Transverse colon (tissue), 4 donors: Measurements from ENCODE around the gene CACNA2D1. TPM values are rescaled to one million over a fixed set of nuclear protein-coding genes. Genes with fewer than 3 reads are reported as not detected.

Experiments used
- DNase-seq: peaks from one replicate; pipeline ENCODE4 v3.0.0-alpha.2; 2019
- H3K27ac ChIP-seq, 4 donors: fragments of 200-600 bp; sonication (generic); 2 replicates each; pipeline ENCODE4 v1.5.1; 2016 to 2018; ENCODE audit warnings: inconsistent platforms in 4 of 4
- H3K27me3 ChIP-seq: fragments of 200-600 bp; sonication (generic); 2 replicates; pipeline ENCODE4 v1.5.1; 2017; ENCODE audit warnings: inconsistent platforms
- H3K36me3 ChIP-seq, 4 donors: fragments of 200-600 bp; sonication (generic); 2 replicates each; pipeline ENCODE4 v1.5.1; 2017 to 2019; ENCODE audit warnings: inconsistent platforms in 4 of 4
- H3K4me1 ChIP-seq, 4 donors: fragments of 200-600 bp; sonication (generic); 2 replicates each; pipeline ENCODE4 v1.5.1; 2017 to 2020; ENCODE audit warnings: inconsistent platforms in 4 of 4
- H3K4me3 ChIP-seq, 4 donors: fragments of 200-600 bp; sonication (generic); 1 replicate in 1 of 4; 2 replicates in 3 of 4; pipeline versions ENCODE4 v1.5.1 to v1.6.1; 2017 to 2019; ENCODE audit warnings: inconsistent platforms in 4 of 4
- H3K9me3 ChIP-seq, 2 donors: fragments of 200-600 bp; sonication (generic); 2 replicates each; pipeline ENCODE4 v1.5.1; 2017 to 2019; ENCODE audit warnings: inconsistent platforms in 2 of 2
- EP300 ChIP-seq: sonication (generic); formaldehyde crosslinking; IDR thresholded peaks from one replicate; pipeline ENCODE4 v1.6.1; 2017; ENCODE audit warnings: antibody characterized with exemption, low read depth
- POLR2A ChIP-seq: fragments of 450-650 bp; IDR thresholded peaks from one replicate; pipeline ENCODE4 v1.6.1; 2016; ENCODE audit warnings: antibody characterized with exemption, mild to moderate bottlenecking, moderate library complexity
- POLR2AphosphoS5 ChIP-seq, 3 donors: sonication (generic); formaldehyde crosslinking; IDR thresholded peaks; one replicate each; pipeline ENCODE4 v1.6.1; 2016; ENCODE audit warnings: antibody characterized with exemption in 3 of 3
- WGBS, 2 donors: methylation state at CpG; one replicate each; pipeline ENCODE4 v1.1.5; 2018; ENCODE audit warnings: low coverage in 1 of 2; 5-methylcytosine and 5-hydroxymethylcytosine counted together
- in situ Hi-C, 4 donors: fragments of 200-750 bp; cut with MboI; loops; one replicate each; pipeline versions ENCODE4 v1.15.0 to v1.15.1; 2017; ENCODE audit warnings: low sequenced_read_pairs in 3 of 4, low pct_ligation_motif_present in 1 of 4, low pct_unique_long_range_greater_than_20kb in 1 of 4
- intact Hi-C: fragments of 100-400 bp; cut with DNase I; formaldehyde crosslinking; loops from one replicate; pipeline ENCODE4 v1.15.1; 2023; ENCODE audit warnings: low total_unique reads
- total RNA-seq, 4 donors: library from RNA; depleted of rRNA; stranded (reverse); fragments of >200 nt; gene quantifications; one replicate each; pipeline ENCODE4 v1.1.0, GENCODE V29; 2016
- TF ChIP-seq, protein P1 (sequence below), 5 experiments: fragments of 200-600 bp in 3 of 5; fragments of 450-650 bp in 2 of 5; sonication (generic) in 3 of 5; IDR thresholded peaks; 1 replicate in 2 of 5; 2 replicates in 3 of 5; pipeline ENCODE4 v1.5.1; 2016 to 2017; ENCODE audit warnings: antibody characterized with exemption in 5 of 5, inconsistent platforms in 3 of 5, mild to moderate bottlenecking in 2 of 5, moderate library complexity in 1 of 5

Gene CACNA2D1
- total RNA-seq, 4 donors from 2014 or later, result 11.0 to 126 (median 22.9) TPM

DNA sequence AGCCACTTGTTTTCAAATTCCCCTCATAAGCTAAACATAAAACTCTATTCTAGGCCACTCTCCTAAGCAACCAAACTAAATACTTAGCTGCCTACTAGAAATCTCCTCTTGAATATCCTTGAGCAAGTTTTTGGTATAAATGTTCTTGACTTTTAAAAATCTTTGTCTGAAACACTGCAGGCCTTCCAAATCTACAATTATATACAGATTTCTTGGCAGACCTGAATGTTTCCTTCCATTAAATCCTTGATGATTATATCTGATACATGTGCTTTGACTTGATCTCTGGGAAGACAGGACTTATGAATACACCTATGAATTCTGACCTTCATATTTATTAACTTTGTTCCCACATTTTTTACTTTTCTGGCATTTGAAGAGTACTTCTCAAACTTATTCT is 314.5 kb downstream of the CACNA2D1 start:
- in situ Hi-C loops, result no loop called here
- H3K36me3 ChIP-seq, result no peaks in the 10 kb centered on the region
- no peak for TF ChIP-seq POLR2A
- TF ChIP-seq, protein P1, sequence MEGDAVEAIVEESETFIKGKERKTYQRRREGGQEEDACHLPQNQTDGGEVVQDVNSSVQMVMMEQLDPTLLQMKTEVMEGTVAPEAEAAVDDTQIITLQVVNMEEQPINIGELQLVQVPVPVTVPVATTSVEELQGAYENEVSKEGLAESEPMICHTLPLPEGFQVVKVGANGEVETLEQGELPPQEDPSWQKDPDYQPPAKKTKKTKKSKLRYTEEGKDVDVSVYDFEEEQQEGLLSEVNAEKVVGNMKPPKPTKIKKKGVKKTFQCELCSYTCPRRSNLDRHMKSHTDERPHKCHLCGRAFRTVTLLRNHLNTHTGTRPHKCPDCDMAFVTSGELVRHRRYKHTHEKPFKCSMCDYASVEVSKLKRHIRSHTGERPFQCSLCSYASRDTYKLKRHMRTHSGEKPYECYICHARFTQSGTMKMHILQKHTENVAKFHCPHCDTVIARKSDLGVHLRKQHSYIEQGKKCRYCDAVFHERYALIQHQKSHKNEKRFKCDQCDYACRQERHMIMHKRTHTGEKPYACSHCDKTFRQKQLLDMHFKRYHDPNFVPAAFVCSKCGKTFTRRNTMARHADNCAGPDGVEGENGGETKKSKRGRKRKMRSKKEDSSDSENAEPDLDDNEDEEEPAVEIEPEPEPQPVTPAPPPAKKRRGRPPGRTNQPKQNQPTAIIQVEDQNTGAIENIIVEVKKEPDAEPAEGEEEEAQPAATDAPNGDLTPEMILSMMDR (IDR thresholded peaks at IDR 0.05), result no peak
- TF ChIP-seq POLR2AphosphoS5 (IDR thresholded peaks at IDR 0.05), result no peak
- no peak for TF ChIP-seq EP300
- H3K27me3 ChIP-seq, result no peaks in the 10 kb centered on the region
- DNase-seq, result no peak
- H3K4me3 ChIP-seq, result no peak overlapping the region
- peaks cover 0 to 4% of the 10 kb centered on the region in 2 donors for H3K9me3 ChIP-seq
- peaks cover 0 to 5% (median 0%) of the 10 kb centered on the region in 4 donors for H3K4me1 ChIP-seq
- intact Hi-C loops, result no loop called here
- no peak overlapping the region for H3K27ac ChIP-seq

DNA sequence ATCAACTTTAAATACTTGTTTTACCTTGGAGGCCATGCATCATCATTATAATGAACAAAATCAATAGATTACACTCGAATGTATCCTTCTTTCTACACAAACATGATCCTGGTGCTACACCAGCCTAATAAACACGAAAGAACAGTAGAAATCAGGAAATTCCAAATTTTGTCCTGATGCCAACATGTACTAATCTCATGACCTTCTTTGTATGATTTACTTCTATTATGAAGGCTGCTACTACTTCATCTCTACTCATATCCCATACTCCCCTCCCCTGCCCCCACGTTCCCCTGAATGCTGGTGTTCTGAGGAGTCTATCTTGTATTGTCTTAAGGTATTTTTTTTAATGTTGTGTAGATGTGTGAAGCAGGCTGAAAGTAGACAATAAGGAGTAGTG is 315.0 kb downstream of the CACNA2D1 start:
- Histone ChIP-seq H3K27ac (no peak overlapping the region), H3K9me3 (peaks cover 0 to 4% of the 10 kb centered on the region in 2 donors), H3K36me3 (no peaks in the 10 kb centered on the region), H3K4me3 (no peak overlapping the region), H3K27me3 (no peaks in the 10 kb centered on the region), H3K4me1 (peaks cover 0 to 5% (median 0%) of the 10 kb centered on the region in 4 donors)
- TF ChIP-seq, protein P1 (IDR thresholded peaks at IDR 0.05), result no peak
- no peak for TF ChIP-seq EP300
- no peak for TF ChIP-seq POLR2AphosphoS5 (IDR thresholded peaks at IDR 0.05)
- no peak for TF ChIP-seq POLR2A
- in situ Hi-C loops, result no loop called here
- DNase-seq, result no peak
- WGBS, 2 donors, result 56 to 59% methylated on average over 3 of the region's 3 CpGs
- intact Hi-C loops, result no loop called here

DNA sequence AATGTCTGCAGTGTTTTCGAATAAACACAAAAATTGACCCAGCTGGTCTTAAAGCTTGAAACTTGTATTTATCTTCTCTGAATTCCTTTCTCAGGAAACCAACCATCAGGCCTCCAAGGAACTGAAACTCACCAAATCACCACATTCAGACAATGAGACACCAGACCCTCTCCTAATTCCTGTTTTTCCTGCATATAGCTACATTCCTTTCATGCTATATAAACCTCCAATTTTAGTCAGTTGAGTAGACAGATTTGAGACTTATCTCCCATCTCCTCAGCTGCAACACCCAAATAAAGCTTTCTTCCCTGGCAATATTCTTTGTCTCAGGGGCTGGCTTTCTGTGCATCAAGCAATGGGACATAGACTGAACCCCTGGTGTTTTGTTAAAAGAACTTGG is 317.0 kb downstream of the CACNA2D1 start:
- TF ChIP-seq POLR2A, result no peak
- no peak for TF ChIP-seq POLR2AphosphoS5 (IDR thresholded peaks at IDR 0.05)
- no peak for TF ChIP-seq EP300
- TF ChIP-seq, protein P1 (IDR thresholded peaks at IDR 0.05), result no peak
- Histone ChIP-seq H3K36me3 (no peaks in the 10 kb centered on the region), H3K27me3 (no peaks in the 10 kb centered on the region), H3K27ac (no peak overlapping the region), H3K4me3 (no peak overlapping the region), H3K9me3 (peaks cover 0 to 4% of the 10 kb centered on the region in 2 donors), H3K4me1 (peaks cover 0 to 5% (median 0%) of the 10 kb centered on the region in 4 donors)
- intact Hi-C loops (no loop called here), in situ Hi-C loops (no loop called here)
- WGBS, 2 donors, result 73 to 100% methylated on average over 1 of the region's 1 CpG
- DNase-seq, result no peak

DNA sequence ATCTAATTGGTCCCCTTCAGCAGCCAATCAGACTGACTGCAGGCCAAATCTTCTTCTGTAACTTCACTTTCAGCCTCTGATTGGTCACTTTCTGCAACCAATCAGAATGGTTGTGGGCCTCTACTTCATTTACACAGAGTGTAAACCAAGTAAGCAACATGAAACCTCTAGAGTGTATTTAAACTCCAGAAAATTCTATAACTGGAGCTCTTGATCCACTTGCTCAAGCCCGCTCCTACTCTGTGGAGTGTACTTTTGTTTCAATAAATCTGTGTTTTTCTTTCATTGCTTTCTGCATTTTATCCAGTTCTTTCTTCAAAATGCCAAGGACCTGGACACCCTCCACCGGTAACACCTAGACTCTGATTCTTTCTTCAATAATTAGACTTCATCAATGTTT is 319.1 kb downstream of the CACNA2D1 start:
- no peaks in the 10 kb centered on the region for H3K27me3 ChIP-seq
- no peaks in the 10 kb centered on the region for H3K36me3 ChIP-seq
- DNase-seq, result no peak
- in situ Hi-C loops, result no loop called here
- 94 to 100% methylated on average over 2 of the region's 2 CpGs for WGBS, 2 donors
- H3K27ac ChIP-seq, result no peak overlapping the region
- H3K4me1 ChIP-seq, result peaks cover 0 to 5% (median 0%) of the 10 kb centered on the region in 4 donors
- TF ChIP-seq, protein P1 (IDR thresholded peaks at IDR 0.05), result no peak
- TF ChIP-seq EP300 (no peak), POLR2A (no peak), POLR2AphosphoS5 (IDR thresholded peaks at IDR 0.05) (no peak)
- intact Hi-C loops, result no loop called here
- peaks cover 0 to 4% of the 10 kb centered on the region in 2 donors for H3K9me3 ChIP-seq
- no peak overlapping the region for H3K4me3 ChIP-seq
